Renal cortex interstitium (tissue), 11 donors: Measurements from ENCODE around the gene HDAC9. TPM values are rescaled to one million over a fixed set of nuclear protein-coding genes. Genes with fewer than 3 reads are reported as not detected.

Experiments used
- DNase-seq, 11 donors: peaks; one replicate each; pipeline ENCODE4 v3.0.0-alpha.2; 2013; ENCODE audit warnings: low read depth in 9 of 11, low spot score in 4 of 11; ENCODE audit errors: extremely low read depth in 1 of 11
- polyA plus RNA-seq, 3 donors: library from polyadenylated mRNA; unstranded; fragments of 120-200 nt; gene quantifications; one replicate each; pipeline ENCODE4 v1.2.1, GENCODE V29; 2013; ENCODE audit not compliant: insufficient read length in 3 of 3

The HDAC9 gene
- polyA plus RNA-seq, 3 donors = 8.8 to 10.2 (median 9.6) TPM

- no peak for DNase-seq
Measured at GRCh38 chr7:18893156-18893555, 397.6 kb downstream of the HDAC9 start.

- no peak for DNase-seq
Measured at GRCh38 chr7:18894155-18894554, 398.6 kb downstream of the HDAC9 start.

- DNase-seq = no peak
Measured at GRCh38 chr7:18895456-18895855, 399.9 kb downstream of the HDAC9 start.

- DNase-seq = peak in 4 of 11 donors; percentile 8 to 36 (median 22)
Measured at GRCh38 chr7:18896343-18896975, 400.9 kb downstream of the HDAC9 start.

- DNase-seq = no peak
Measured at GRCh38 chr7:18900236-18900635, 404.7 kb downstream of the HDAC9 start.

- no peak for DNase-seq
Measured at GRCh38 chr7:18900803-18901202, 405.3 kb downstream of the HDAC9 start.

GRCh38 chr7:18901351-18901750 lies 405.8 kb downstream of the HDAC9 start:
- no peak for DNase-seq

- no peak for DNase-seq
Measured at GRCh38 chr7:18901982-18902421, 406.5 kb downstream of the HDAC9 start.

GRCh38 chr7:18902892-18903291 lies 407.3 kb downstream of the HDAC9 start:
- DNase-seq = no peak

- DNase-seq = no peak
Measured at GRCh38 chr7:18903695-18904094, 408.1 kb downstream of the HDAC9 start.

GRCh38 chr7:18905316-18905943 lies 409.9 kb downstream of the HDAC9 start:
- DNase-seq = no peak

- no peak for DNase-seq
Measured at GRCh38 chr7:18906901-18907300, 411.4 kb downstream of the HDAC9 start.

GRCh38 chr7:18913106-18913505 lies 417.6 kb downstream of the HDAC9 start:
- no peak for DNase-seq

GRCh38 chr7:18916826-18917225 lies 421.3 kb downstream of the HDAC9 start:
- DNase-seq = no peak

- DNase-seq = no peak
Measured at GRCh38 chr7:18927134-18927533, 431.6 kb downstream of the HDAC9 start.

GRCh38 chr7:18936265-18936664 lies 440.7 kb downstream of the HDAC9 start:
- no peak for DNase-seq

- peak in 3 of 11 donors; percentile 5 to 12 (median 6) for DNase-seq
Measured at GRCh38 chr7:18939771-18940592, 444.4 kb downstream of the HDAC9 start.

GRCh38 chr7:18940593-18941134 lies 445.1 kb downstream of the HDAC9 start:
- no peak for DNase-seq

GRCh38 chr7:18941207-18941606 lies 445.7 kb downstream of the HDAC9 start:
- no peak for DNase-seq

- no peak for DNase-seq
Measured at GRCh38 chr7:18948521-18948920, 453.0 kb downstream of the HDAC9 start.
